ENCODE measurements around the gene PLA2G6. TPM values are rescaled to one million over a fixed set of nuclear protein-coding genes. Genes with fewer than 3 reads are reported as not detected.
A peak's percentile ranks its signal among the peaks of the same experiment; 100 is the strongest.

PLA2G6 gene
- total RNA-seq, 1 donor from 2014 or later: 16.3 TPM

- Mint-ChIP-seq H3K27ac (ENCODE audit: unreplicated experiment) (peak overlapping the region; percentile 51), H3K4me3 (ENCODE audit: unreplicated experiment) (no peak overlapping the region), H3K27me3 (ENCODE audit: low read depth) (no peaks in the 10 kb centered on the region), H3K9me3 (ENCODE audit: low read depth) (no peaks in the 10 kb centered on the region), H3K4me1 (ENCODE audit: low read depth) (peaks cover 45% of the 10 kb centered on the region), H3K36me3 (ENCODE audit: low read depth) (peaks cover 6% of the 10 kb centered on the region)
- no peak for TF ChIP-seq CTCF (IDR thresholded peaks at IDR 0.05)
- DNase-seq (ENCODE audit: low spot score): no peak
Observed at GRCh38 chr22:38215156-38216038, 33.8 kb upstream of the PLA2G6 start.

- H3K4me1 Mint-ChIP-seq (ENCODE audit: low read depth): peaks cover 36% of the 10 kb centered on the region
- no peak overlapping the region for H3K27ac Mint-ChIP-seq (ENCODE audit: unreplicated experiment)
- no peak for DNase-seq (ENCODE audit: low spot score)
- H3K4me3 Mint-ChIP-seq (ENCODE audit: unreplicated experiment): no peak overlapping the region
- no peaks in the 10 kb centered on the region for H3K9me3 Mint-ChIP-seq (ENCODE audit: low read depth)
- H3K27me3 Mint-ChIP-seq (ENCODE audit: low read depth): no peaks in the 10 kb centered on the region
- H3K36me3 Mint-ChIP-seq (ENCODE audit: low read depth): peaks cover 6% of the 10 kb centered on the region
- peak; percentile 31 for TF ChIP-seq CTCF (IDR thresholded peaks at IDR 0.05)
Observed at GRCh38 chr22:38214302-38215056, 32.8 kb upstream of the PLA2G6 start.

- H3K9me3 Mint-ChIP-seq (ENCODE audit: low read depth): no peaks in the 10 kb centered on the region
- TF ChIP-seq CTCF (IDR thresholded peaks at IDR 0.05): no peak
- H3K27ac Mint-ChIP-seq (ENCODE audit: unreplicated experiment): no peak overlapping the region
- peaks cover 6% of the 10 kb centered on the region for H3K36me3 Mint-ChIP-seq (ENCODE audit: low read depth)
- H3K4me1 Mint-ChIP-seq (ENCODE audit: low read depth): peaks cover 30% of the 10 kb centered on the region
- DNase-seq (ENCODE audit: low spot score): no peak
- no peaks in the 10 kb centered on the region for H3K27me3 Mint-ChIP-seq (ENCODE audit: low read depth)
- H3K4me3 Mint-ChIP-seq (ENCODE audit: unreplicated experiment): no peak overlapping the region
Observed at GRCh38 chr22:38213990-38214301, 32.3 kb upstream of the PLA2G6 start.

- Mint-ChIP-seq H3K36me3 (ENCODE audit: low read depth) (peaks cover 6% of the 10 kb centered on the region), H3K4me1 (ENCODE audit: low read depth) (peaks cover 25% of the 10 kb centered on the region), H3K9me3 (ENCODE audit: low read depth) (no peaks in the 10 kb centered on the region), H3K4me3 (ENCODE audit: unreplicated experiment) (no peak overlapping the region), H3K27ac (ENCODE audit: unreplicated experiment) (no peak overlapping the region), H3K27me3 (ENCODE audit: low read depth) (no peaks in the 10 kb centered on the region)
- no peak for TF ChIP-seq CTCF (IDR thresholded peaks at IDR 0.05)
- DNase-seq (ENCODE audit: low spot score): no peak
Observed at GRCh38 chr22:38213319-38213989, 31.8 kb upstream of the PLA2G6 start.

GRCh38 chr22:38212442-38212841, 30.8 kb upstream of the PLA2G6 start:
- Mint-ChIP-seq H3K9me3 (ENCODE audit: low read depth) (no peaks in the 10 kb centered on the region), H3K27me3 (ENCODE audit: low read depth) (no peaks in the 10 kb centered on the region), H3K27ac (ENCODE audit: unreplicated experiment) (no peak overlapping the region), H3K36me3 (ENCODE audit: low read depth) (peaks cover 6% of the 10 kb centered on the region), H3K4me1 (ENCODE audit: low read depth) (peaks cover 15% of the 10 kb centered on the region), H3K4me3 (ENCODE audit: unreplicated experiment) (no peak overlapping the region)
- no peak for DNase-seq (ENCODE audit: low spot score)
- TF ChIP-seq CTCF (IDR thresholded peaks at IDR 0.05): no peak

Data from chondrocyte (in vitro differentiated cells).